ENCODE results near the gene F3. TPM values are rescaled to one million over a fixed set of nuclear protein-coding genes. Genes with fewer than 3 reads are reported as not detected.

The F3 gene
- total RNA-seq, 1 donor from 2014 or later: 95.0 TPM

GRCh38 chr1:94554580-94554979 is 13.0 kb upstream of the F3 start:
- no peak for TF ChIP-seq CTCF (IDR thresholded peaks at IDR 0.05; ENCODE audit: unreplicated experiment)
- H3K36me3 Mint-ChIP-seq (ENCODE audit: insufficient read depth): no peaks in the 10 kb centered on the region

GRCh38 chr1:94553931-94554330 is 12.4 kb upstream of the F3 start:
- no peak overlapping the region for H3K4me3 Mint-ChIP-seq (ENCODE audit: low read depth)
- no peak for DNase-seq (ENCODE audit: low spot score, unreplicated experiment)
- H3K27me3 Mint-ChIP-seq: no peaks in the 10 kb centered on the region
- no peaks in the 10 kb centered on the region for H3K36me3 Mint-ChIP-seq (ENCODE audit: insufficient read depth)
- H3K27ac Mint-ChIP-seq: peak overlapping the region; percentile 73
- TF ChIP-seq CTCF (IDR thresholded peaks at IDR 0.05; ENCODE audit: unreplicated experiment): no peak
- peaks cover 50% of the 10 kb centered on the region for H3K4me1 Mint-ChIP-seq (ENCODE audit: low read depth)
- no peaks in the 10 kb centered on the region for H3K9me3 Mint-ChIP-seq (ENCODE audit: low read depth)

More at GRCh38 chr1:94554580-94554979, 13.0 kb upstream of the F3 start:
- no peak overlapping the region for H3K4me3 Mint-ChIP-seq (ENCODE audit: low read depth)
- DNase-seq (ENCODE audit: low spot score, unreplicated experiment): no peak
- H3K4me1 Mint-ChIP-seq (ENCODE audit: low read depth): peaks cover 50% of the 10 kb centered on the region
- no peak overlapping the region for H3K27ac Mint-ChIP-seq
- no peaks in the 10 kb centered on the region for H3K9me3 Mint-ChIP-seq (ENCODE audit: low read depth)
- H3K27me3 Mint-ChIP-seq: no peaks in the 10 kb centered on the region

GRCh38 chr1:94553323-94553730 is 11.8 kb upstream of the F3 start:
- Mint-ChIP-seq H3K27ac (peak overlapping the region; percentile 73), H3K36me3 (ENCODE audit: insufficient read depth) (no peaks in the 10 kb centered on the region), H3K4me1 (ENCODE audit: low read depth) (peaks cover 50% of the 10 kb centered on the region), H3K9me3 (ENCODE audit: low read depth) (no peaks in the 10 kb centered on the region), H3K27me3 (no peaks in the 10 kb centered on the region), H3K4me3 (ENCODE audit: low read depth) (no peak overlapping the region)
- no peak for DNase-seq (ENCODE audit: low spot score, unreplicated experiment)
- no peak for TF ChIP-seq CTCF (IDR thresholded peaks at IDR 0.05; ENCODE audit: unreplicated experiment)

GRCh38 chr1:94552071-94552586 is 10.6 kb upstream of the F3 start:
- Mint-ChIP-seq H3K4me3 (ENCODE audit: low read depth) (peak overlapping the region; percentile 11), H3K9me3 (ENCODE audit: low read depth) (no peaks in the 10 kb centered on the region), H3K27ac (peak overlapping the region; percentile 65), H3K27me3 (no peaks in the 10 kb centered on the region), H3K36me3 (ENCODE audit: insufficient read depth) (no peaks in the 10 kb centered on the region), H3K4me1 (ENCODE audit: low read depth) (peaks cover 50% of the 10 kb centered on the region)
- DNase-seq (ENCODE audit: low spot score, unreplicated experiment): no peak
- TF ChIP-seq CTCF (IDR thresholded peaks at IDR 0.05; ENCODE audit: unreplicated experiment): no peak

- DNase-seq (ENCODE audit: low spot score, unreplicated experiment): no peak
- TF ChIP-seq CTCF (IDR thresholded peaks at IDR 0.05; ENCODE audit: unreplicated experiment): no peak
- H3K4me1 Mint-ChIP-seq (ENCODE audit: low read depth): peaks cover 50% of the 10 kb centered on the region
- no peaks in the 10 kb centered on the region for H3K27me3 Mint-ChIP-seq
- H3K27ac Mint-ChIP-seq: peak overlapping the region; percentile 65
- H3K4me3 Mint-ChIP-seq (ENCODE audit: low read depth): no peak overlapping the region
- no peaks in the 10 kb centered on the region for H3K9me3 Mint-ChIP-seq (ENCODE audit: low read depth)
- no peaks in the 10 kb centered on the region for H3K36me3 Mint-ChIP-seq (ENCODE audit: insufficient read depth)
These were observed 9.9 kb upstream of the F3 start for GRCh38 chr1:94551449-94551848.

Measured in progenitor cell of endocrine pancreas (in vitro differentiated cells).